ENCODE data around the gene TMPRSS11B. TPM values are rescaled to one million over a fixed set of nuclear protein-coding genes. Genes with fewer than 3 reads are reported as not detected.

The TMPRSS11B gene
- total and polyA plus RNA-seq, 2 experiments from 2014 or later: not detected

- no peaks in the 10 kb centered on the region for H3K4me1 ChIP-seq (ENCODE audit: insufficient read depth)
- H3K27ac Mint-ChIP-seq: no peak overlapping the region
- H3K27me3 Mint-ChIP-seq (ENCODE audit: insufficient read depth, low read depth, poor library complexity): peaks cover 2% of the 10 kb centered on the region
- no peak overlapping the region for H3K4me2 ChIP-seq
- H3K4me1 Mint-ChIP-seq: no peaks in the 10 kb centered on the region
- H3K27ac ChIP-seq (ENCODE audit: low read depth): no peak overlapping the region
- no peaks in the 10 kb centered on the region for H4K20me1 ChIP-seq (replicated peaks; ENCODE audit: insufficient read depth)
- no peaks in the 10 kb centered on the region for H3K36me3 ChIP-seq (ENCODE audit: insufficient read depth)
- no peak overlapping the region for H2AFZ ChIP-seq
- no peak overlapping the region for H3K4me3 ChIP-seq
- no peak for TF ChIP-seq NANOG (IDR thresholded peaks at IDR 0.05; ENCODE audit: borderline replicate concordance)
- TF ChIP-seq ZNF331 (CRISPR knock-in tag; IDR thresholded peaks at IDR 0.05; ENCODE audit: low read depth): no peak
- TF ChIP-seq EZH2 (IDR thresholded peaks at IDR 0.05; ENCODE audit: low read depth, unreplicated experiment): no peak
- TF ChIP-seq EZH2phosphoT487 (IDR thresholded peaks at IDR 0.05; ENCODE audit: unreplicated experiment): no peak
- TF ChIP-seq, protein P1, sequence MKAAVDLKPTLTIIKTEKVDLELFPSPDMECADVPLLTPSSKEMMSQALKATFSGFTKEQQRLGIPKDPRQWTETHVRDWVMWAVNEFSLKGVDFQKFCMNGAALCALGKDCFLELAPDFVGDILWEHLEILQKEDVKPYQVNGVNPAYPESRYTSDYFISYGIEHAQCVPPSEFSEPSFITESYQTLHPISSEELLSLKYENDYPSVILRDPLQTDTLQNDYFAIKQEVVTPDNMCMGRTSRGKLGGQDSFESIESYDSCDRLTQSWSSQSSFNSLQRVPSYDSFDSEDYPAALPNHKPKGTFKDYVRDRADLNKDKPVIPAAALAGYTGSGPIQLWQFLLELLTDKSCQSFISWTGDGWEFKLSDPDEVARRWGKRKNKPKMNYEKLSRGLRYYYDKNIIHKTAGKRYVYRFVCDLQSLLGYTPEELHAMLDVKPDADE (IDR thresholded peaks at IDR 0.05): no peak
- no peaks in the 10 kb centered on the region for H3F3A ChIP-seq (replicated peaks; ENCODE audit: low read depth)
- no peak overlapping the region for H3K4me3 Mint-ChIP-seq
- DNase-seq (ENCODE audit: low spot score) (no peak), ATAC-seq (no peak)
- H3K79me2 ChIP-seq (replicated peaks; ENCODE audit: insufficient read depth): no peaks in the 10 kb centered on the region
- no peaks in the 10 kb centered on the region for H3K9me3 Mint-ChIP-seq
- H3K9me2 ChIP-seq (ENCODE audit: insufficient read depth): no peaks in the 10 kb centered on the region
- H3K36me3 Mint-ChIP-seq (ENCODE audit: low read depth): no peaks in the 10 kb centered on the region
- H3K27me3 ChIP-seq (ENCODE audit: insufficient read depth): no peaks in the 10 kb centered on the region
Measured at GRCh38 chr4:68184923-68185322, 60.6 kb downstream of the TMPRSS11B start.

DNA sequence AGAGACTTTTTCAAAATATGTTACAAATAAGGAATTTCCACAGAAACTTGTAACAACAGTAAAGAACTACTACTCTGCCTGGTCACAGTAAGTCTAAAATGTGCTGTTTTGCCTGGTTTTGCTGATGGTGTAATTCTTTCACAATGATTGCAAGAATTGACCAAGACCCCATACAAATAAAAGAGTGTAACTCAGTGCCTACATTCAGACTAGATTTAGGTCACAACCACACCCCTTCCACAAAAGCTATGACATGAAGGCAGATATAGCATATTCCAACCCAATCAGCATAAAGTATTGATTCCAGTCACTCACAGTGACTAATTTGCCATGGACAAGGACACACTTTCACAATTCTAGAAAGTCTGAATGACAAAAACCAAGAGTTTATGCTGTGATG lies 62.1 kb downstream of the TMPRSS11B start:
- no peaks in the 10 kb centered on the region for H3K4me1 ChIP-seq (ENCODE audit: insufficient read depth)
- Mint-ChIP-seq H3K27me3 (ENCODE audit: insufficient read depth, low read depth, poor library complexity) (peaks cover 2% of the 10 kb centered on the region), H3K9me3 (no peaks in the 10 kb centered on the region), H3K36me3 (ENCODE audit: low read depth) (no peaks in the 10 kb centered on the region), H3K4me3 (no peak overlapping the region), H3K4me1 (no peaks in the 10 kb centered on the region), H3K27ac (no peak overlapping the region)
- H3K4me3 ChIP-seq: no peak overlapping the region
- no peaks in the 10 kb centered on the region for H3K36me3 ChIP-seq (ENCODE audit: insufficient read depth)
- H3K79me2 ChIP-seq (replicated peaks; ENCODE audit: insufficient read depth): no peaks in the 10 kb centered on the region
- no peaks in the 10 kb centered on the region for H4K20me1 ChIP-seq (replicated peaks; ENCODE audit: insufficient read depth)
- H3K27ac ChIP-seq (ENCODE audit: low read depth): no peak overlapping the region
- H3K4me2 ChIP-seq: no peak overlapping the region
- H2AFZ ChIP-seq: no peak overlapping the region
- H3K27me3 ChIP-seq (ENCODE audit: insufficient read depth): no peaks in the 10 kb centered on the region
- no peaks in the 10 kb centered on the region for H3F3A ChIP-seq (replicated peaks; ENCODE audit: low read depth)
- ATAC-seq (no peak), DNase-seq (ENCODE audit: low spot score) (no peak)
- no peaks in the 10 kb centered on the region for H3K9me2 ChIP-seq (ENCODE audit: insufficient read depth)
- TF ChIP-seq STAT1 (IDR thresholded peaks at IDR 0.05; ENCODE audit: unreplicated experiment) (no peak), JUNB (IDR thresholded peaks at IDR 0.05; ENCODE audit: unreplicated experiment) (no peak), ZNF462 (CRISPR knock-in tag; IDR thresholded peaks at IDR 0.05) (no peak), ZNF114 (CRISPR knock-in tag; IDR thresholded peaks at IDR 0.05) (no peak), POLR2AphosphoS5 (IDR thresholded peaks at IDR 0.05; ENCODE audit: low read depth) (no peak)
- TF ChIP-seq, protein P2, sequence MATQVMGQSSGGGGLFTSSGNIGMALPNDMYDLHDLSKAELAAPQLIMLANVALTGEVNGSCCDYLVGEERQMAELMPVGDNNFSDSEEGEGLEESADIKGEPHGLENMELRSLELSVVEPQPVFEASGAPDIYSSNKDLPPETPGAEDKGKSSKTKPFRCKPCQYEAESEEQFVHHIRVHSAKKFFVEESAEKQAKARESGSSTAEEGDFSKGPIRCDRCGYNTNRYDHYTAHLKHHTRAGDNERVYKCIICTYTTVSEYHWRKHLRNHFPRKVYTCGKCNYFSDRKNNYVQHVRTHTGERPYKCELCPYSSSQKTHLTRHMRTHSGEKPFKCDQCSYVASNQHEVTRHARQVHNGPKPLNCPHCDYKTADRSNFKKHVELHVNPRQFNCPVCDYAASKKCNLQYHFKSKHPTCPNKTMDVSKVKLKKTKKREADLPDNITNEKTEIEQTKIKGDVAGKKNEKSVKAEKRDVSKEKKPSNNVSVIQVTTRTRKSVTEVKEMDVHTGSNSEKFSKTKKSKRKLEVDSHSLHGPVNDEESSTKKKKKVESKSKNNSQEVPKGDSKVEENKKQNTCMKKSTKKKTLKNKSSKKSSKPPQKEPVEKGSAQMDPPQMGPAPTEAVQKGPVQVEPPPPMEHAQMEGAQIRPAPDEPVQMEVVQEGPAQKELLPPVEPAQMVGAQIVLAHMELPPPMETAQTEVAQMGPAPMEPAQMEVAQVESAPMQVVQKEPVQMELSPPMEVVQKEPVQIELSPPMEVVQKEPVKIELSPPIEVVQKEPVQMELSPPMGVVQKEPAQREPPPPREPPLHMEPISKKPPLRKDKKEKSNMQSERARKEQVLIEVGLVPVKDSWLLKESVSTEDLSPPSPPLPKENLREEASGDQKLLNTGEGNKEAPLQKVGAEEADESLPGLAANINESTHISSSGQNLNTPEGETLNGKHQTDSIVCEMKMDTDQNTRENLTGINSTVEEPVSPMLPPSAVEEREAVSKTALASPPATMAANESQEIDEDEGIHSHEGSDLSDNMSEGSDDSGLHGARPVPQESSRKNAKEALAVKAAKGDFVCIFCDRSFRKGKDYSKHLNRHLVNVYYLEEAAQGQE (IDR thresholded peaks at IDR 0.05; ENCODE audit: unreplicated experiment): no peak

Measured in GM23338 (cell line).